COLO668 (cell line): Measurements from ENCODE around the gene SSBP3.

ENCODE experiments used
- DNase-seq: peaks from one replicate; lab custom pipeline; 2025; ENCODE audit not compliant: unreplicated experiment; lab: John Stamatoyannopoulos, UW

Gene SSBP3

GRCh38 chr1:54290506-54291184 is 115.5 kb downstream of the SSBP3 start:
- no peak for DNase-seq

GRCh38 chr1:54289712-54290233 is 116.4 kb downstream of the SSBP3 start:
- DNase-seq: no peak

GRCh38 chr1:54287801-54288211 is 118.4 kb downstream of the SSBP3 start:
- DNase-seq: no peak

- peak; percentile 34 for DNase-seq
Measured at GRCh38 chr1:54287176-54287650, 119.0 kb downstream of the SSBP3 start.

GRCh38 chr1:54285815-54286345 is 120.3 kb downstream of the SSBP3 start:
- DNase-seq: no peak

- no peak for DNase-seq
Measured at GRCh38 chr1:54284781-54285529, 121.2 kb downstream of the SSBP3 start.

- DNase-seq: no peak
Measured at GRCh38 chr1:54283635-54284385, 122.4 kb downstream of the SSBP3 start.

- no peak for DNase-seq
Measured at GRCh38 chr1:54282101-54282847, 123.9 kb downstream of the SSBP3 start.

- no peak for DNase-seq
Measured at GRCh38 chr1:54280651-54281050, 125.5 kb downstream of the SSBP3 start.

- no peak for DNase-seq
Measured at GRCh38 chr1:54279457-54279856, 126.7 kb downstream of the SSBP3 start.

- DNase-seq: no peak
Measured at GRCh38 chr1:54278941-54279422, 127.2 kb downstream of the SSBP3 start.

- peak; percentile 61 for DNase-seq
Measured at GRCh38 chr1:54277451-54278341, 128.5 kb downstream of the SSBP3 start.

GRCh38 chr1:54276617-54277450 is 129.4 kb downstream of the SSBP3 start:
- no peak for DNase-seq

GRCh38 chr1:54275349-54275748 is 130.8 kb downstream of the SSBP3 start:
- no peak for DNase-seq

GRCh38 chr1:54274881-54275280 is 131.3 kb downstream of the SSBP3 start:
- DNase-seq: no peak

- DNase-seq: peak; percentile 35
Measured at GRCh38 chr1:54274448-54274847, 131.7 kb downstream of the SSBP3 start.

- DNase-seq: no peak
Measured at GRCh38 chr1:54273795-54274163, 132.4 kb downstream of the SSBP3 start.

- peak; percentile 96 for DNase-seq
Measured at GRCh38 chr1:54273092-54273794, 133.0 kb downstream of the SSBP3 start.
